ENCODE measurements around the gene MUL1.

GRCh38 chr1:20499718-20500117, 8.2 kb downstream of the MUL1 start:
- TF ChIP-seq CTCF (IDR thresholded peaks at IDR 0.05) (no peak), POLR2A (IDR thresholded peaks at IDR 0.05) (no peak)
